Muscle layer of duodenum (tissue), 2 donors: ENCODE data around the gene TMEM222.

Experiments used
- H3K27ac ChIP-seq: one replicate; pipeline ENCODE4 v1.7.0; 2013; ENCODE audit warnings: mild to moderate bottlenecking, low read length
- H3K27me3 ChIP-seq: one replicate; pipeline ENCODE4 v1.7.0; 2013; ENCODE audit warnings: low read depth, mild to moderate bottlenecking, control low read depth, low read length
- H3K36me3 ChIP-seq, 2 donors: one replicate each; pipeline ENCODE4 v1.7.0; 2013; ENCODE audit warnings: low read length in 2 of 2, control low read depth in 1 of 2, mild to moderate bottlenecking in 1 of 2; ENCODE audit not compliant: insufficient read depth in 2 of 2, control insufficient read depth in 1 of 2
- H3K4me1 ChIP-seq, 2 donors: one replicate each; pipeline ENCODE4 v1.7.0; 2013; ENCODE audit warnings: low read length in 2 of 2, mild to moderate bottlenecking in 2 of 2, control low read depth in 1 of 2, moderate library complexity in 1 of 2; ENCODE audit not compliant: insufficient read depth in 2 of 2, control insufficient read depth in 1 of 2
- H3K4me3 ChIP-seq, 2 donors: one replicate each; pipeline ENCODE4 v1.7.0; 2013; ENCODE audit warnings: low read length in 2 of 2, low read depth in 1 of 2, mild to moderate bottlenecking in 1 of 2
- H3K9me3 ChIP-seq, 2 donors: one replicate each; pipeline ENCODE4 v1.7.0; 2013; ENCODE audit warnings: low read length in 2 of 2, control low read depth in 1 of 2, mild to moderate bottlenecking in 1 of 2; ENCODE audit not compliant: control insufficient read depth in 1 of 2
- donor health status: healthy.

The TMEM222 gene

GRCh38 chr1:27297903-27298302, 24.1 kb upstream of the TMEM222 start:
- Histone ChIP-seq H3K27me3 (no peaks in the 10 kb centered on the region), H3K4me3 (no peak overlapping the region), H3K9me3 (no peaks in the 10 kb centered on the region), H3K27ac (peak overlapping the region; percentile 16), H3K36me3 (peaks cover 39 to 59% of the 10 kb centered on the region in 2 donors), H3K4me1 (peaks cover 14 to 40% of the 10 kb centered on the region in 2 donors)

- Histone ChIP-seq H3K4me3 (peak overlapping the region in 1 of 2 donors; percentile 7), H3K27me3 (no peaks in the 10 kb centered on the region), H3K4me1 (peaks cover 14 to 40% of the 10 kb centered on the region in 2 donors), H3K36me3 (peaks cover 40 to 62% of the 10 kb centered on the region in 2 donors), H3K9me3 (no peaks in the 10 kb centered on the region), H3K27ac (peak overlapping the region; percentile 85)
Observed at GRCh38 chr1:27298632-27299384, 23.2 kb upstream of the TMEM222 start.

GRCh38 chr1:27299385-27300271, 22.3 kb upstream of the TMEM222 start:
- H3K36me3 ChIP-seq, result peaks cover 36 to 62% of the 10 kb centered on the region in 2 donors
- H3K9me3 ChIP-seq, result no peaks in the 10 kb centered on the region
- H3K27me3 ChIP-seq, result no peaks in the 10 kb centered on the region
- peaks cover 14 to 40% of the 10 kb centered on the region in 2 donors for H3K4me1 ChIP-seq
- peak overlapping the region in 1 of 2 donors; percentile 7 for H3K4me3 ChIP-seq
- H3K27ac ChIP-seq, result peak overlapping the region; percentile 85

GRCh38 chr1:27300341-27301051, 21.5 kb upstream of the TMEM222 start:
- H3K27ac ChIP-seq, result peak overlapping the region; percentile 85
- no peaks in the 10 kb centered on the region for H3K27me3 ChIP-seq
- H3K36me3 ChIP-seq, result peaks cover 35 to 63% of the 10 kb centered on the region in 2 donors
- H3K9me3 ChIP-seq, result no peaks in the 10 kb centered on the region
- H3K4me1 ChIP-seq, result peaks cover 14 to 40% of the 10 kb centered on the region in 2 donors
- peak overlapping the region in 1 of 2 donors; percentile 5 for H3K4me3 ChIP-seq

- Histone ChIP-seq H3K36me3 (peaks cover 33 to 62% of the 10 kb centered on the region in 2 donors), H3K27me3 (no peaks in the 10 kb centered on the region), H3K4me1 (peaks cover 14 to 40% of the 10 kb centered on the region in 2 donors), H3K9me3 (no peaks in the 10 kb centered on the region), H3K4me3 (no peak overlapping the region), H3K27ac (no peak overlapping the region)
Observed at GRCh38 chr1:27301052-27301422, 20.9 kb upstream of the TMEM222 start.

- Histone ChIP-seq H3K27me3 (no peaks in the 10 kb centered on the region), H3K4me1 (peaks cover 14 to 40% of the 10 kb centered on the region in 2 donors), H3K36me3 (peaks cover 29 to 65% of the 10 kb centered on the region in 2 donors), H3K9me3 (no peaks in the 10 kb centered on the region), H3K27ac (no peak overlapping the region), H3K4me3 (no peak overlapping the region)
Observed at GRCh38 chr1:27301582-27302199, 20.3 kb upstream of the TMEM222 start.

- H3K36me3 ChIP-seq, result peaks cover 20 to 66% of the 10 kb centered on the region in 2 donors
- H3K27ac ChIP-seq, result no peak overlapping the region
- H3K4me1 ChIP-seq, result peaks cover 14 to 39% of the 10 kb centered on the region in 2 donors
- H3K9me3 ChIP-seq, result no peaks in the 10 kb centered on the region
- no peak overlapping the region for H3K4me3 ChIP-seq
- H3K27me3 ChIP-seq, result no peaks in the 10 kb centered on the region
Observed at GRCh38 chr1:27302612-27303011, 19.4 kb upstream of the TMEM222 start.

- H3K36me3 ChIP-seq, result peaks cover 13 to 58% of the 10 kb centered on the region in 2 donors
- H3K9me3 ChIP-seq, result no peaks in the 10 kb centered on the region
- H3K4me1 ChIP-seq, result peaks cover 14 to 30% of the 10 kb centered on the region in 2 donors
- no peak overlapping the region for H3K4me3 ChIP-seq
- H3K27ac ChIP-seq, result no peak overlapping the region
- H3K27me3 ChIP-seq, result no peaks in the 10 kb centered on the region
Observed at GRCh38 chr1:27303509-27303908, 18.5 kb upstream of the TMEM222 start.

- no peaks in the 10 kb centered on the region for H3K9me3 ChIP-seq
Observed at GRCh38 chr1:27306071-27306470, 15.9 kb upstream of the TMEM222 start.

GRCh38 chr1:27306892-27307761, 14.8 kb upstream of the TMEM222 start:
- no peak overlapping the region for H3K4me3 ChIP-seq
- H3K9me3 ChIP-seq, result no peaks in the 10 kb centered on the region
- peaks cover 13 to 50% of the 10 kb centered on the region in 2 donors for H3K36me3 ChIP-seq
- H3K4me1 ChIP-seq, result no peaks in the 10 kb centered on the region
- no peaks in the 10 kb centered on the region for H3K27me3 ChIP-seq
- no peak overlapping the region for H3K27ac ChIP-seq

More at GRCh38 chr1:27306071-27306470, 15.9 kb upstream of the TMEM222 start:
- H3K27me3 ChIP-seq, result no peaks in the 10 kb centered on the region
- peaks cover 13 to 55% of the 10 kb centered on the region in 2 donors for H3K36me3 ChIP-seq
- no peak overlapping the region for H3K4me3 ChIP-seq
- H3K27ac ChIP-seq, result no peak overlapping the region
- H3K4me1 ChIP-seq, result peaks cover 0 to 5% of the 10 kb centered on the region in 2 donors
